ENCODE results near the gene NDNF. TPM values are rescaled to one million over a fixed set of nuclear protein-coding genes. Genes with fewer than 3 reads are reported as not detected.

The NDNF gene
- total and polyA plus RNA-seq, 5 donors from 2014 or later = 0.11 TPM; not detected in 4

DNA sequence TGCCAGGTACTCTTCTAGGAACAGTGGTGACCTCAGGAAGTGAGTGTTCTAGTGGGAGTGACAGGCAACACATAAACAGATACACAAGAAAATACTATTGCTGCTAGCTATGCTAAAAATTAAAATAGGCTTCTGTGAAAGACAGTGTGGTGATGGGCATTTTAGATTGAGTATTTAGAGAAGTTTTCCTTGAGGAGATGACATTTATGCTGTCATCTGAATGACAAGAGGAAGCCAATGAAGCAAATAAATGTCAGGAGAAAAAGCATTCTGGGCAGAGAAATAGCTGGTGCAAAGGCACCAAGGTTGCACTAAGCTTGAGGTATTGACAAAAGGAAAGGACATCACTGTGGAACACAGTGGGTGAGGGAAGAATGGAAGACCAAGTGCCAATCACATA lies 18.0 kb downstream of the NDNF start:
- no peak for ATAC-seq (ENCODE audit: low read depth in 2 of 2)
- no peaks in the 10 kb centered on the region for H3K36me3 ChIP-seq (ENCODE audit: control insufficient read depth, insufficient read depth, low read length)
- no peak for DNase-seq
- H3K4me1 ChIP-seq (ENCODE audit: control insufficient read depth, insufficient read depth, low read length, poor library complexity, severe bottlenecking) = no peaks in the 10 kb centered on the region
- peaks cover 35% of the 10 kb centered on the region for H3K27me3 ChIP-seq (ENCODE audit: control insufficient read depth, insufficient read depth, low read length)
- no peak overlapping the region for H3K4me3 ChIP-seq (ENCODE audit: low read depth, low read length)
- Mint-ChIP-seq H3K27me3 (peaks cover 64% of the 10 kb centered on the region), H3K27ac (no peak overlapping the region), H3K4me3 (no peak overlapping the region), H3K36me3 (no peaks in the 10 kb centered on the region), H3K4me1 (peaks cover 0 to 6% (median 3%) of the 10 kb centered on the region in 4 donors), H3K9me3 (peaks cover 0 to 3% (median 0%) of the 10 kb centered on the region in 7 donors)
- H3K9me3 ChIP-seq (ENCODE audit: control insufficient read depth in 2 of 2, low read length in 2 of 2) = no peaks in the 10 kb centered on the region
- no peak overlapping the region for H3K27ac ChIP-seq (ENCODE audit: insufficient read depth, low read length, poor library complexity, severe bottlenecking)

DNA sequence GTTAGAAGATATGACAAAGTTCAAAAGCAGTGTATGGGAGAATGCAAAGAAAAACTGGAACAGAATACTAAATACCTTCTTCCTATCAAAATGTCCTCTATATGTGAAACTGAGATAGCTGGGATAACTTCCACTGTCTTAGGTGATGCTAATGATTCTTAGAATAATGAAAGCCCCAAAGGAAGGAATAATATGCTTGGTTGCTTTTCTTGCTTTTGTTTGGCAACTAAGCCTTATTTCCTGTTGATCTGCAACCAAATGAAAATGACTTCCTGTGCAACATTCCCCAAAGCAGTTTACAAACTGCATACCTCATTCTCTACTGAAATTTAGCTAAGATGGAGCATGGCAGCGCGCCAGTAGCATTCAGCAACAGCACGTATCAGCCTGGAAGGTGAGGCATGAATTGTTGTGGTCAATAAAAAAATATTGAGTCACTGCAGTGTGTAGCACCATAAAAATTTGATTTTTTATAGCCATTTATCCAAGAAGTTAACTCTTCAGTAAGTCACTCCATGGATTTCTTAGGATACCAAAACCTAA lies 18.7 kb downstream of the NDNF start:
- H3K4me3 ChIP-seq (ENCODE audit: low read depth, low read length) = no peak overlapping the region
- peaks cover 29% of the 10 kb centered on the region for H3K27me3 ChIP-seq (ENCODE audit: control insufficient read depth, insufficient read depth, low read length)
- peaks cover 0 to 3% (median 0%) of the 10 kb centered on the region in 7 donors for H3K9me3 Mint-ChIP-seq
- H3K4me3 Mint-ChIP-seq = no peak overlapping the region
- no peaks in the 10 kb centered on the region for H3K9me3 ChIP-seq (ENCODE audit: control insufficient read depth in 2 of 2, low read length in 2 of 2)
- no peaks in the 10 kb centered on the region for H3K36me3 Mint-ChIP-seq
- H3K4me1 ChIP-seq (ENCODE audit: control insufficient read depth, insufficient read depth, low read length, poor library complexity, severe bottlenecking) = no peaks in the 10 kb centered on the region
- no peak for DNase-seq
- ATAC-seq (ENCODE audit: low read depth in 2 of 2) = no peak
- peaks cover 60% of the 10 kb centered on the region for H3K27me3 Mint-ChIP-seq
- no peak overlapping the region for H3K27ac ChIP-seq (ENCODE audit: insufficient read depth, low read length, poor library complexity, severe bottlenecking)
- no peak overlapping the region for H3K27ac Mint-ChIP-seq
- H3K36me3 ChIP-seq (ENCODE audit: control insufficient read depth, insufficient read depth, low read length) = no peaks in the 10 kb centered on the region
- H3K4me1 Mint-ChIP-seq = peaks cover 0 to 6% (median 3%) of the 10 kb centered on the region in 4 donors

DNA sequence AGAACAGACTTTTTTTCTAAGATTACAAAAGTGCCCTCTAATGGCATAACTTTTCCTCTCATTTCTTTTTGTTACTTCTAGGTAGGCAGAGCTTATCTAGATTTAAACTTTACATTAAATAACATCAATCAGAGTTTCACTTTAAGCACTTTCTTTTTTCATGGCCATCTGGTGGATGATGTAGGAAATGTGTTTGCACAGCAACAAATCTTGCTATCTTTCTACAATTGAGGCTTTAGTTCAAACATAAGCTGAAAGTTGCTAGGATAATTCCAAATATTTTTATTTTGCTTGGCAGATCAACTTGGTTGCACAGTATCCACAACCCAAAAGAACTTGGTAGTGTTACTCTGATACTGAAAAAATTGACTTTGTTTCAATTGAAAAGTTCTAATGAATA lies 22.0 kb downstream of the NDNF start:
- no peaks in the 10 kb centered on the region for H3K9me3 ChIP-seq (ENCODE audit: control insufficient read depth in 2 of 2, low read length in 2 of 2)
- Mint-ChIP-seq H3K36me3 (no peaks in the 10 kb centered on the region), H3K27me3 (peaks cover 32% of the 10 kb centered on the region), H3K4me3 (no peak overlapping the region), H3K27ac (no peak overlapping the region), H3K4me1 (peaks cover 0 to 6% (median 3%) of the 10 kb centered on the region in 4 donors), H3K9me3 (no peaks in the 10 kb centered on the region)
- no peaks in the 10 kb centered on the region for H3K4me1 ChIP-seq (ENCODE audit: control insufficient read depth, insufficient read depth, low read length, poor library complexity, severe bottlenecking)
- H3K4me3 ChIP-seq (ENCODE audit: low read depth, low read length) = no peak overlapping the region
- H3K27me3 ChIP-seq (ENCODE audit: control insufficient read depth, insufficient read depth, low read length) = peaks cover 26% of the 10 kb centered on the region
- ATAC-seq (ENCODE audit: low read depth in 2 of 2) (no peak), DNase-seq (peak in 1 of 3 donors; percentile 16)
- no peak overlapping the region for H3K27ac ChIP-seq (ENCODE audit: insufficient read depth, low read length, poor library complexity, severe bottlenecking)
- no peaks in the 10 kb centered on the region for H3K36me3 ChIP-seq (ENCODE audit: control insufficient read depth, insufficient read depth, low read length)

DNA sequence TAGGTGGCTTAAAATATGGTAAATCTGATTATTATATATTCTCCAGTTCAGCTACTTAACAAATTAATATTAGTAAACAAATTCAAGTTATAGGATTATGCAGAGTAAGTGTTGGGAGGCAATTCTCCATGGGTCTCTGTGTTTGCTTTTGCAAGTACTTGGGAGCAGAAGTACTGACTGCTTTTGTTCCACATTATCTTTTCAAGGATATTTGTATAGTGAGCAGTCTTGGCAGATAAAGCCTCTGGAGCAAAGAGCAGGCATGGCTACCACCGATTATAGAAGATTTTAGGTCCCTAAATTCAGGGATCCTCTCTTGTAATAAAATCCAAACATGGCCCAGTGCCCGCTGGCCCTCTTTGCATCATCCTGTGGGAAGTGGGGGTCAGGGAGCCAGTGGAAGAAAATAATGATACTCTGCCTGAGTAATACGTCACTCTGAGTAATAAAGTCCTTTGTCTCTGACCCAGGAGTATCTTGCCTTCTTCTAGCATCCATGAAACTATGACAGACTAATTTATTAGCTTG lies 23.2 kb downstream of the NDNF start:
- Mint-ChIP-seq H3K36me3 (no peaks in the 10 kb centered on the region), H3K4me1 (peaks cover 0 to 6% (median under 1%) of the 10 kb centered on the region in 4 donors), H3K27me3 (peaks cover 30% of the 10 kb centered on the region), H3K4me3 (no peak overlapping the region), H3K27ac (no peak overlapping the region), H3K9me3 (no peaks in the 10 kb centered on the region)
- Histone ChIP-seq H3K4me1 (ENCODE audit: control insufficient read depth, insufficient read depth, low read length, poor library complexity, severe bottlenecking) (no peaks in the 10 kb centered on the region), H3K27ac (ENCODE audit: insufficient read depth, low read length, poor library complexity, severe bottlenecking) (no peak overlapping the region), H3K27me3 (ENCODE audit: control insufficient read depth, insufficient read depth, low read length) (peaks cover 25% of the 10 kb centered on the region), H3K4me3 (ENCODE audit: low read depth, low read length) (no peak overlapping the region), H3K36me3 (ENCODE audit: control insufficient read depth, insufficient read depth, low read length) (no peaks in the 10 kb centered on the region), H3K9me3 (ENCODE audit: control insufficient read depth in 2 of 2, low read length in 2 of 2) (no peaks in the 10 kb centered on the region)
- ATAC-seq (ENCODE audit: low read depth in 2 of 2) (no peak), DNase-seq (no peak)

- H3K27ac ChIP-seq (ENCODE audit: insufficient read depth, low read length, poor library complexity, severe bottlenecking) = no peak overlapping the region
- Mint-ChIP-seq H3K4me3 (no peak overlapping the region), H3K27me3 (peaks cover 30% of the 10 kb centered on the region), H3K27ac (no peak overlapping the region), H3K9me3 (no peaks in the 10 kb centered on the region), H3K4me1 (peaks cover 0 to 2% (median 0%) of the 10 kb centered on the region in 4 donors), H3K36me3 (no peaks in the 10 kb centered on the region)
- H3K36me3 ChIP-seq (ENCODE audit: control insufficient read depth, insufficient read depth, low read length) = no peaks in the 10 kb centered on the region
- no peaks in the 10 kb centered on the region for H3K9me3 ChIP-seq (ENCODE audit: control insufficient read depth in 2 of 2, low read length in 2 of 2)
- peaks cover 22% of the 10 kb centered on the region for H3K27me3 ChIP-seq (ENCODE audit: control insufficient read depth, insufficient read depth, low read length)
- DNase-seq = no peak
- no peak overlapping the region for H3K4me3 ChIP-seq (ENCODE audit: low read depth, low read length)
- no peak for ATAC-seq (ENCODE audit: low read depth in 2 of 2)
- H3K4me1 ChIP-seq (ENCODE audit: control insufficient read depth, insufficient read depth, low read length, poor library complexity, severe bottlenecking) = no peaks in the 10 kb centered on the region
Measured at GRCh38 chr4:121048165-121048564, 24.2 kb downstream of the NDNF start.

GRCh38 chr4:121041307-121042090 lies 30.8 kb downstream of the NDNF start:
- H3K27ac Mint-ChIP-seq = peak overlapping the region in 2 of 3 donors; percentile 43 to 47
- H3K4me1 Mint-ChIP-seq = peaks cover 0 to 9% (median 6%) of the 10 kb centered on the region in 4 donors
- Histone ChIP-seq H3K27me3 (ENCODE audit: control insufficient read depth, insufficient read depth, low read length) (peaks cover 9% of the 10 kb centered on the region), H3K36me3 (ENCODE audit: control insufficient read depth, insufficient read depth, low read length) (no peaks in the 10 kb centered on the region), H3K4me3 (ENCODE audit: low read depth, low read length) (no peak overlapping the region), H3K9me3 (ENCODE audit: control insufficient read depth in 2 of 2, low read length in 2 of 2) (no peaks in the 10 kb centered on the region), H3K27ac (ENCODE audit: insufficient read depth, low read length, poor library complexity, severe bottlenecking) (no peak overlapping the region), H3K4me1 (ENCODE audit: control insufficient read depth, insufficient read depth, low read length, poor library complexity, severe bottlenecking) (no peaks in the 10 kb centered on the region)
- no peak overlapping the region for H3K4me3 Mint-ChIP-seq
- H3K27me3 Mint-ChIP-seq = peaks cover 18% of the 10 kb centered on the region
- H3K9me3 Mint-ChIP-seq = no peaks in the 10 kb centered on the region
- DNase-seq (peak in 2 of 3 donors; percentile 11 to 54), ATAC-seq (ENCODE audit: low read depth in 2 of 2) (peak; percentile 60 to 74)
- H3K36me3 Mint-ChIP-seq = no peaks in the 10 kb centered on the region

- no peaks in the 10 kb centered on the region for H3K36me3 Mint-ChIP-seq
- ATAC-seq (ENCODE audit: low read depth in 2 of 2) (no peak), DNase-seq (no peak)
- no peak overlapping the region for H3K4me3 Mint-ChIP-seq
- peaks cover 7% of the 10 kb centered on the region for H3K27me3 ChIP-seq (ENCODE audit: control insufficient read depth, insufficient read depth, low read length)
- no peak overlapping the region for H3K27ac ChIP-seq (ENCODE audit: insufficient read depth, low read length, poor library complexity, severe bottlenecking)
- no peaks in the 10 kb centered on the region for H3K36me3 ChIP-seq (ENCODE audit: control insufficient read depth, insufficient read depth, low read length)
- H3K4me1 ChIP-seq (ENCODE audit: control insufficient read depth, insufficient read depth, low read length, poor library complexity, severe bottlenecking) = no peaks in the 10 kb centered on the region
- H3K4me1 Mint-ChIP-seq = no peaks in the 10 kb centered on the region
- H3K27me3 Mint-ChIP-seq = peaks cover 28% of the 10 kb centered on the region
- H3K4me3 ChIP-seq (ENCODE audit: low read depth, low read length) = no peak overlapping the region
- H3K9me3 ChIP-seq (ENCODE audit: control insufficient read depth in 2 of 2, low read length in 2 of 2) = no peaks in the 10 kb centered on the region
- peaks cover 0 to 2% (median 0%) of the 10 kb centered on the region in 7 donors for H3K9me3 Mint-ChIP-seq
- H3K27ac Mint-ChIP-seq = no peak overlapping the region
Measured at GRCh38 chr4:121034017-121034416, 38.3 kb downstream of the NDNF start.

Measured in CD4-positive, CD25-positive, alpha-beta regulatory T cell (primary cell).